Ovary (tissue), 3 donors: ENCODE results near the gene HIVEP3.

Experiments
- CTCF ChIP-seq, 3 donors: fragments of 450-650 bp in 2 of 3; fragments of 200-600 bp in 1 of 3; IDR thresholded peaks; one replicate each; pipeline versions ENCODE4 v1.5.1 to v1.8.0; 2016 to 2022; ENCODE audit warnings: antibody characterized with exemption in 3 of 3, mild to moderate bottlenecking in 1 of 3
- EP300 ChIP-seq: sonication (generic); formaldehyde crosslinking; IDR thresholded peaks from one replicate; pipeline ENCODE4 v1.6.1; 2017; ENCODE audit warnings: antibody characterized with exemption
- POLR2A ChIP-seq: fragments of 450-650 bp; IDR thresholded peaks from one replicate; pipeline ENCODE4 v1.6.1; 2017; ENCODE audit warnings: antibody characterized with exemption, mild to moderate bottlenecking, moderate library complexity
- donor health status: DM: no; HTN: no; CAD: no.

- no peak for TF ChIP-seq CTCF (IDR thresholded peaks at IDR 0.05)
- TF ChIP-seq POLR2A = no peak
- TF ChIP-seq EP300 = no peak
These were observed 196.5 kb downstream of the HIVEP3 start for GRCh38 chr1:41722184-41722583.
